ENCODE measurements around the gene CLPTM1.
A peak's percentile ranks its signal among the peaks of the same experiment; 100 is the strongest.
"Not testable (repeated sequence)": the region's sequence is repeated elsewhere in the genome, so short reads cannot be mapped to it uniquely, and the experiment has no call there.

The CLPTM1 gene

GRCh38 chr19:44925114-44925891, 29.9 kb upstream of the CLPTM1 start:
- no peak for DNase-seq (ENCODE audit: low spot score in 2 of 2)

DNA sequence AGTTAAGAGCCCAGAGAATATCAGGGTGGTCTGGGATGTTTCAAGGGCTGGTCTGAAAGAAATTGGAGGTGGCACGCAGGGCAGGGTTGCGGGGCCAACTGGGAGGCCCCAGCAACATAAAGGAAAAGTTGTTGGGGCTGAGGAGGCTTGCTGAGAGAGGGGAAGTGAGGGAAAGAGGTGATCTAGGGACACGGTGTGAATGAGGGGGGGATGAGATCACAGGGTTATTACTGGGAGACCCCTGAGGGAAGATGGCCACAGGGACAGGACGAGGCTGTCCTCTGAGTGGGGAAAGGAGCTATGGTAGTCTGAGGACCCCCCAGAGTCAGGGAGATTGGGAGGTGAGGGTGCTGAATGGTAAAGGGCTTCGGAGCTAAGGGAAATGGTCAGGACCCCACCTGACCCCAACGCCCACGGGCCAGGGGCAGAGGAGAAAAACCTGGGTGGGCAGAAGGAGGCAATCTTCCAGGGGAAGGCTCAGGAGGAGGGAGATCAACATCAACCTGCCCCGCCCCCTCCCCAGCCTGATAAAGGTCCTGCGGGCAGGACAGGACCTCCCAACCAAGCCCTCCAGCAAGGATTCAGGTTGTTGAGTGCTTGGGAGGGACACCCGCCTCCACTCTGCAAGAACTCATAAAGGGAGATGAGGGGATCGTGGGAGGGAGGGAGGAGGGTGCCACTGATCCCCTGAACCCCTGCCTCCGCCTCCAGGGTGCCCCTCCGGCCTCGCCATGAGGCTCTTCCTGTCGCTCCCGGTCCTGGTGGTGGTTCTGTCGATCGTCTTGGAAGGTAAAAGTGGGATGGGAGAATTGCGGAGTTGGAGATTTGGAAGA, 28.7 kb upstream of the CLPTM1 start:
- H3K36me3 Mint-ChIP-seq; H3K9me3 Mint-ChIP-seq; DNase-seq (ENCODE audit: low spot score in 2 of 2); H3K27me3 Mint-ChIP-seq; H3K27ac Mint-ChIP-seq; H3K4me1 Mint-ChIP-seq: not testable (repeated sequence)
- H3K4me3 Mint-ChIP-seq, result peak overlapping the region; percentile 77
- ATAC-seq (ENCODE audit: low read depth), result peak; percentile 17

More at GRCh38 chr19:44925114-44925891, 29.9 kb upstream of the CLPTM1 start:
- Mint-ChIP-seq H3K36me3 (no peaks in the 10 kb centered on the region), H3K27me3 (peaks cover 9% of the 10 kb centered on the region), H3K9me3 (no peaks in the 10 kb centered on the region), H3K4me1 (peaks cover 10% of the 10 kb centered on the region), H3K4me3 (no peak overlapping the region), H3K27ac (no peak overlapping the region)
- ATAC-seq (ENCODE audit: low read depth), result no peak

GRCh38 chr19:44927746-44928145, 27.4 kb upstream of the CLPTM1 start:
- DNase-seq (ENCODE audit: low spot score in 2 of 2) (no peak), ATAC-seq (ENCODE audit: low read depth) (no peak)
- Mint-ChIP-seq H3K4me3 (no peak overlapping the region), H3K36me3 (no peaks in the 10 kb centered on the region), H3K27ac (no peak overlapping the region), H3K9me3 (no peaks in the 10 kb centered on the region), H3K4me1 (peaks cover 10% of the 10 kb centered on the region), H3K27me3 (peaks cover 9% of the 10 kb centered on the region)

DNA sequence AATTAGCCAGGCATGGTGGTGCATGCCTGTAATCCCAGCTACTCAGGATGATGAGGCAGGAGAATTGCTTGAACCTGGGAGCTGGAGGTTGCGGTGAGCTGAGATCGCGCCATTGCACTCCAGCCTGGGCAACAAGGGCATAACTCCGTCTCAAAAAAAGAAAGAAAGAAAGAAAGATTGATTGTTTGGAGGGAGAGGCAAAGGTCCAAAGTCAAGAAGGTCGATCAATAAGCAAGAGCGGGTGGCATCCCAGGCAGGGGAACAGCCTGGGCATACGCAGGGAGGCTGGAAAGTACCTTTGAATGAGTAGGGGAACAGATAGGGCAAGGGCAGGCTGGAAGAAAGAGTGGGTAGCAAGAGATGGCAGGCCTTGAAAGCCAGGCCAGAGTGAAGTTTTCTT, 25.1 kb upstream of the CLPTM1 start:
- H3K36me3 Mint-ChIP-seq, result no peaks in the 10 kb centered on the region
- H3K9me3 Mint-ChIP-seq, result no peaks in the 10 kb centered on the region
- H3K27ac Mint-ChIP-seq, result no peak overlapping the region
- DNase-seq (ENCODE audit: low spot score in 2 of 2), result no peak
- peaks cover 9% of the 10 kb centered on the region for H3K27me3 Mint-ChIP-seq
- H3K4me1 Mint-ChIP-seq, result peaks cover 10% of the 10 kb centered on the region
- ATAC-seq (ENCODE audit: low read depth), result no peak
- H3K4me3 Mint-ChIP-seq, result no peak overlapping the region

- H3K36me3 Mint-ChIP-seq, result no peaks in the 10 kb centered on the region
- H3K9me3 Mint-ChIP-seq, result no peaks in the 10 kb centered on the region
- H3K4me3 Mint-ChIP-seq, result no peak overlapping the region
- no peak for DNase-seq (ENCODE audit: low spot score in 2 of 2)
- H3K27ac Mint-ChIP-seq, result no peak overlapping the region
- H3K4me1 Mint-ChIP-seq, result peaks cover 5% of the 10 kb centered on the region
- ATAC-seq (ENCODE audit: low read depth), result no peak
- H3K27me3 Mint-ChIP-seq, result peaks cover 3% of the 10 kb centered on the region
Measured at GRCh38 chr19:44931541-44931940, 23.6 kb upstream of the CLPTM1 start.

DNA sequence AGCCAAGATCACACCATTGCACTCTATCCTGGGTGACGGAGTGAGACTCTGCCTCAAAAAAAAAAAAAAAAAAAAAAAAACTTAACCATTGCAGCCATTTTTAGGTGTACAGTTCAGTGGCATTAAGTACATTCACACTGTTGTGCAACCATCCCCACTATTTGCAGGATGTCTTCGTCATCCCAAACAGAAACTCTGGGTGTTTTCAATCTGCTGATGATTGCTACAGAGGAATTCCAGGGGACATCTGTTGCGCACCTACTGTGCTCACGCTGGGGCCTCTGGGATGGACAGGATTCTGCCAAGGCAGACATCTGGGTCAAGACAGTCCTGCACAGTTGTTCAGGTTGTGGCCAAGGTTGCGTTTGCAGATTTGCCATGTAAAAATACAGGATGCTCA, 15.5 kb upstream of the CLPTM1 start:
- DNase-seq (ENCODE audit: low spot score in 2 of 2), result no peak
- H3K9me3 Mint-ChIP-seq, result no peaks in the 10 kb centered on the region

GRCh38 chr19:44942067-44942571, 13.1 kb upstream of the CLPTM1 start, which contains the start of gene APOC4:
Gene APOC4, plus strand, starts transcription at chr19:44942237. Its CDS starts 41 bp downstream, at chr19:44942278.
- Mint-ChIP-seq H3K27me3 (no peaks in the 10 kb centered on the region), H3K4me1 (peaks cover 14% of the 10 kb centered on the region), H3K27ac (no peak within 1 kb of the TSS), H3K9me3 (no peaks in the 10 kb centered on the region), H3K36me3 (no peaks in the 10 kb centered on the region), H3K4me3 (no peak within 1 kb of the TSS)
- DNase-seq (ENCODE audit: low spot score in 2 of 2) (no peak), ATAC-seq (ENCODE audit: low read depth) (no peak)

More for the DNA sequence above, 15.5 kb upstream of the CLPTM1 start:
- Mint-ChIP-seq H3K4me1 (peaks cover 14% of the 10 kb centered on the region), H3K36me3 (no peaks in the 10 kb centered on the region), H3K27me3 (no peaks in the 10 kb centered on the region), H3K27ac (no peak overlapping the region), H3K4me3 (no peak overlapping the region)
- no peak for ATAC-seq (ENCODE audit: low read depth)

- H3K4me1 Mint-ChIP-seq, result peaks cover 14% of the 10 kb centered on the region
- peak overlapping the region; percentile 72 for H3K27ac Mint-ChIP-seq
- no peaks in the 10 kb centered on the region for H3K27me3 Mint-ChIP-seq
- no peaks in the 10 kb centered on the region for H3K9me3 Mint-ChIP-seq
- no peaks in the 10 kb centered on the region for H3K36me3 Mint-ChIP-seq
- peak overlapping the region; percentile 38 for H3K4me3 Mint-ChIP-seq
- ATAC-seq (ENCODE audit: low read depth) (peak; percentile 98), DNase-seq (ENCODE audit: low spot score in 2 of 2) (peak; percentile 32 to 41)
Measured at GRCh38 chr19:44943801-44944249, 11.4 kb upstream of the CLPTM1 start.

- H3K27me3 Mint-ChIP-seq, result no peaks in the 10 kb centered on the region
- no peaks in the 10 kb centered on the region for H3K9me3 Mint-ChIP-seq
- DNase-seq (ENCODE audit: low spot score in 2 of 2), result no peak
- H3K36me3 Mint-ChIP-seq, result no peaks in the 10 kb centered on the region
- no peak overlapping the region for H3K27ac Mint-ChIP-seq
- H3K4me1 Mint-ChIP-seq, result peaks cover 10% of the 10 kb centered on the region
- no peak overlapping the region for H3K4me3 Mint-ChIP-seq
- no peak for ATAC-seq (ENCODE audit: low read depth)
Measured at GRCh38 chr19:44947041-44947581, 8.1 kb upstream of the CLPTM1 start.

GRCh38 chr19:44948237-44948636, 6.9 kb upstream of the CLPTM1 start:
- Mint-ChIP-seq H3K9me3 (no peaks in the 10 kb centered on the region), H3K27ac (no peak overlapping the region), H3K4me3 (no peak overlapping the region), H3K4me1 (peaks cover 6% of the 10 kb centered on the region), H3K36me3 (no peaks in the 10 kb centered on the region), H3K27me3 (no peaks in the 10 kb centered on the region)
- no peak for DNase-seq (ENCODE audit: low spot score in 2 of 2)
- ATAC-seq (ENCODE audit: low read depth), result no peak

DNA sequence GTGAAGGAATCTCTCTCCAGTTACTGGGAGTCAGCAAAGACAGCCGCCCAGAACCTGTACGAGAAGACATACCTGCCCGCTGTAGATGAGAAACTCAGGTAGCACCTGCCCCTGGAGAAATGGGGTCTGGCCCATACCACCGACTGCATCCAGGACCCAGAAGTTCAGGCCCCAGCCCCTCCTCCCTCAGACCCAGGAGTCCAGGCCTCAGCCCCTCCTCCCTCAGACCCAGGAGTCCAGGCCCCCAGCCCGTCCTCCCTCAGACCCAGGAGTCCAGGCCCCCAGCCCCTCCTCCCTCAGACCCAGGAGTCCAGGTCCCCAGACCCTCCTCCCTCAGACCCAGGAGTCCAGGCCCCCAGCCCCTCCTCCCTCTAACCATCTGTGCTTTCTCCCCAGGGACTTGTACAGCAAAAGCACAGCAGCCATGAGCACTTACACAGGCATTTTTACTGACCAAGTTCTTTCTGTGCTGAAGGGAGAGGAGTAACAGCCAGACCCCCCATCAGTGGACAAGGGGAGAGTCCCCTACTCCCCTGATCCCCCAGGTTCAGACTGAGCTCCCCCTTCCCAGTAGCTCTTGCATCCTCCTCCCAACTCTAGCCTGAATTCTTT, 6.3 kb upstream of the CLPTM1 start:
- peaks cover 4% of the 10 kb centered on the region for H3K4me1 Mint-ChIP-seq
- H3K4me3 Mint-ChIP-seq, result no peak overlapping the region
- no peak overlapping the region for H3K27ac Mint-ChIP-seq
- H3K9me3 Mint-ChIP-seq, result no peaks in the 10 kb centered on the region
- ATAC-seq (ENCODE audit: low read depth), result no peak
- H3K27me3 Mint-ChIP-seq, result no peaks in the 10 kb centered on the region
- DNase-seq (ENCODE audit: low spot score in 2 of 2), result no peak
- H3K36me3 Mint-ChIP-seq, result no peaks in the 10 kb centered on the region

GRCh38 chr19:44949550-44949949, 5.6 kb upstream of the CLPTM1 start:
- peaks cover 2% of the 10 kb centered on the region for H3K4me1 Mint-ChIP-seq
- no peaks in the 10 kb centered on the region for H3K36me3 Mint-ChIP-seq
- DNase-seq (ENCODE audit: low spot score in 2 of 2) (no peak), ATAC-seq (ENCODE audit: low read depth) (no peak)
- H3K4me3 Mint-ChIP-seq, result no peak overlapping the region
- H3K9me3 Mint-ChIP-seq, result no peaks in the 10 kb centered on the region
- no peaks in the 10 kb centered on the region for H3K27me3 Mint-ChIP-seq
- H3K27ac Mint-ChIP-seq, result no peak overlapping the region

DNA sequence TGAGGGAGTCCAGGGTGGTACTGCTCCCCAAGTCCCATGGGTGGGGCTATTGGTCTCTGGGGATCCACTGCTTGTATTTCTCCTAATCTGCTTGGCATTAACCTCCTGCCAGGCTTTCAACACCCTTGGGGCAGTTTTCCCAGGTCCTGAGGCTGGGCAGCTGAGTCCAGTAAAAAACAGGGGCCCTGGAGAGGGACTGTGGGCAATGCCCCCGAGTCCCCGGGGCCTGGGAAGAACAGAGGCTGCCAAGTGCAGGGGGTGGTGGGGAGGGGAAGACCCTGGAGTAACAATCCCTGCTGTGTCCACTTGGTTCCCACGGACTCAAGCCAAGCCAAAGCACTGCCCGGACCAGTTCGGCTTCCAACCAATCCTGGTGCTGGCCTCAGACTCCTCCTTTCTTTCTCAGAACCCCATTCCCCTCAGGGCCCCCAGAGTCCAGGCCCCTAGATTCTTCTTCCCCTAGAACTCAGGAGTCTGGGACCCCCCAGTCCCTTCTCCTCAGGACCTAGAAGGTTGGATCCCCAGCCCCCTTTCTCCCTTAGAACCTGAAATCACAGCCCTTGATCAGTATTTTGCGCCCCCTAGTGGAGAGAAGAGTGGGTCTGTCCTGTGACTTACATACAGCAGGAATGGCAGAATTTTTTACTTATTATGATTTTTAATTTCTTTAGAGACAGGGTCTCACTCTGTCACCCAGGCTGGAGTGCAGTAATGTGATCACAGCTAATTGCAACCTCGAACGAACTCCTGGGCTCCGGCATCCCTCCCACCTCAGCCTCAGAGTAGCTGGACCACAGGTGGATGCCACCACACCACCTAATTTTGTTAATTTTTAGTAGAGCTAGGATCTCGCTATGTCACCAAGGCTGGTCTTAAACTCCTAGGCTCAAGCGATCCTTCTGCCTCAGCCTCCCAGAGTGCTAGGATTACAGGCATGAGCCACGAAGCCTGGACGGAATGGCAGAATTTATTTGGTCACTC, 3.7 kb upstream of the CLPTM1 start:
- Mint-ChIP-seq H3K27ac (no peak overlapping the region), H3K27me3 (no peaks in the 10 kb centered on the region), H3K36me3 (no peaks in the 10 kb centered on the region), H3K4me1 (peaks cover 12% of the 10 kb centered on the region), H3K9me3 (no peaks in the 10 kb centered on the region), H3K4me3 (no peak overlapping the region)
- ATAC-seq (ENCODE audit: low read depth), result no peak
- peak; percentile 59 to 79 for DNase-seq (ENCODE audit: low spot score in 2 of 2)

Data from memory B cell (primary cell).